CD14-positive monocyte (primary cell): ENCODE measurements around the gene NOM1. TPM values are rescaled to one million over a fixed set of nuclear protein-coding genes. Genes with fewer than 3 reads are reported as not detected.
A peak's percentile ranks its signal among the peaks of the same experiment; 100 is the strongest.

Experiments used
- DNase-seq, 3 donors: peaks; one replicate each; pipeline ENCODE4 v3.0.0-alpha.2; 2011 to 2022
- H2AFZ ChIP-seq: 2 replicates; pipeline ENCODE4 v1.6.0; 2012; ENCODE audit warnings: mild to moderate bottlenecking, low read depth, low read length, inconsistent platforms; ENCODE audit not compliant: insufficient read depth, poor library complexity, severe bottlenecking
- H3K27ac ChIP-seq, 2 donors: 1 replicate in 1 of 2; 2 replicates in 1 of 2; pipeline ENCODE4 v1.5.1; 2012 to 2013; ENCODE audit warnings: low read length in 2 of 2, control low read depth in 1 of 2, inconsistent platforms in 1 of 2, low read depth in 1 of 2, mild to moderate bottlenecking in 1 of 2
- H3K27me3 ChIP-seq, 2 donors: one replicate each; pipeline versions ENCODE4 v1.6.0 to v1.6.1; 2011 to 2013; ENCODE audit warnings: low read length in 2 of 2; ENCODE audit not compliant: control insufficient read depth in 2 of 2, insufficient read depth in 2 of 2
- H3K36me3 ChIP-seq, 2 donors: replicated peaks in 1 of 2; 1 replicate in 1 of 2; 2 replicates in 1 of 2; pipeline versions ENCODE4 v1.5.1 to v1.6.1; 2012 to 2013; ENCODE audit warnings: low read length in 2 of 2, control low read depth in 1 of 2, inconsistent platforms in 1 of 2, mild to moderate bottlenecking in 1 of 2; ENCODE audit not compliant: insufficient read depth in 2 of 2, control insufficient read depth in 1 of 2
- H3K4me1 ChIP-seq, 2 donors: 1 replicate in 1 of 2; 2 replicates in 1 of 2; pipeline versions ENCODE4 v1.5.1 to v1.6.1; 2012 to 2013; ENCODE audit warnings: low read length in 2 of 2, control low read depth in 1 of 2, inconsistent platforms in 1 of 2, mild to moderate bottlenecking in 1 of 2, moderate library complexity in 1 of 2; ENCODE audit not compliant: insufficient read depth in 2 of 2, control insufficient read depth in 1 of 2
- H3K4me2 ChIP-seq: replicated peaks from 2 replicates; pipeline ENCODE3; 2012; ENCODE audit warnings: low read length, moderate library complexity, mild to moderate bottlenecking; ENCODE audit not compliant: poor library complexity, severe bottlenecking; ENCODE audit errors: extremely low read depth
- H3K4me3 ChIP-seq, 3 experiments: fragments of 200-600 bp in 1 of 3; sonication (generic) in 1 of 3; replicated peaks in 1 of 3; 1 replicate in 2 of 3; 2 replicates in 1 of 3; pipeline ENCODE4 v1.5.1; 2011 to 2013; ENCODE audit warnings: low read length in 3 of 3, mild to moderate bottlenecking in 3 of 3, control low read depth in 2 of 3, low read depth in 2 of 3, inconsistent platforms in 1 of 3, moderate library complexity in 1 of 3
- H3K79me2 ChIP-seq: 2 replicates; pipeline ENCODE4 v1.6.0; 2012; ENCODE audit warnings: mild to moderate bottlenecking, control low read depth, inconsistent platforms, low read length, moderate library complexity; ENCODE audit not compliant: insufficient read depth
- H3K9ac ChIP-seq: 2 replicates; pipeline ENCODE4 v1.6.0; 2017; ENCODE audit warnings: low read length, mild to moderate bottlenecking; ENCODE audit not compliant: insufficient read depth, poor library complexity, severe bottlenecking
- H3K9me3 ChIP-seq, 2 donors: replicated peaks in 1 of 2; 1 replicate in 1 of 2; 2 replicates in 1 of 2; pipeline versions ENCODE4 v1.5.1 to v1.6.1; 2012 to 2013; ENCODE audit warnings: low read length in 2 of 2, control low read depth in 1 of 2; ENCODE audit not compliant: control insufficient read depth in 1 of 2, insufficient read depth in 1 of 2
- H4K20me1 ChIP-seq: 2 replicates; pipeline ENCODE4 v1.6.0; 2012; ENCODE audit warnings: mild to moderate bottlenecking, low read length, control low read depth, moderate library complexity; ENCODE audit not compliant: insufficient read depth
- H3K27ac Mint-ChIP-seq, 7 donors: one replicate each; pipeline ENCODE4 v1.8.0; 2020; ENCODE audit warnings: mild to moderate bottlenecking in 7 of 7, mixed read lengths in 7 of 7, moderate library complexity in 6 of 7, inconsistent platforms in 2 of 7
- H3K27me3 Mint-ChIP-seq, 3 donors: one replicate each; pipeline ENCODE4 v1.8.0; 2021 to 2022; ENCODE audit warnings: low read depth in 3 of 3, mild to moderate bottlenecking in 3 of 3, mixed read lengths in 3 of 3, moderate library complexity in 3 of 3, inconsistent platforms in 1 of 3
- H3K36me3 Mint-ChIP-seq, 2 donors: one replicate each; pipeline ENCODE4 v1.8.0; 2020; ENCODE audit warnings: mixed read lengths in 2 of 2, inconsistent platforms in 1 of 2, mild to moderate bottlenecking in 1 of 2
- H3K4me1 Mint-ChIP-seq: one replicate; pipeline ENCODE4 v1.8.0; 2020; ENCODE audit warnings: mild to moderate bottlenecking, mixed read lengths
- H3K4me3 Mint-ChIP-seq, 2 donors: one replicate each; pipeline ENCODE4 v1.8.0; 2020; ENCODE audit warnings: mild to moderate bottlenecking in 2 of 2, mixed read lengths in 2 of 2, moderate library complexity in 1 of 2
- H3K9me3 Mint-ChIP-seq, 7 donors: one replicate each; pipeline ENCODE4 v1.8.0; 2020 to 2022; ENCODE audit warnings: mixed read lengths in 7 of 7, mild to moderate bottlenecking in 6 of 7, moderate library complexity in 6 of 7, inconsistent platforms in 2 of 7
- CTCF ChIP-seq: fragments of 200-600 bp; IDR thresholded peaks from one replicate; pipeline ENCODE4 v1.8.0; 2022; ENCODE audit warnings: antibody characterized with exemption, mild to moderate bottlenecking
- WGBS: methylation state at CpG from one replicate; pipeline ENCODE4 v1.1.5; 2013; ENCODE audit warnings: missing lambda C conversion rate; ENCODE audit not compliant: insufficient coverage; 5-methylcytosine and 5-hydroxymethylcytosine counted together
- intact Hi-C, 2 donors: fragments of 100-400 bp; cut with micrococcal nuclease; formaldehyde crosslinking; loops; one replicate each; pipeline versions ENCODE4 v1.15.0 to v1.15.1; 2023
- polyA plus RNA-seq, 3 donors: library from polyadenylated mRNA; depleted of rRNA in 1 of 3; unstranded in 2 of 3; stranded (reverse) in 1 of 3; fragments of 300-500 nt in 2 of 3; fragments of >200 nt in 1 of 3; fragmentation: Illumina TruSeq in 2 of 3; gene quantifications; 1 replicate in 2 of 3; 2 replicates in 1 of 3; pipeline ENCODE4 v1.2.3, GENCODE V29; 2012 to 2021

The NOM1 gene
- polyA plus RNA-seq, 3 donors, result 0.89 to 11.5 (median 1.9) TPM

GRCh38 chr7:157017149-157017548, 67.6 kb downstream of the NOM1 start:
- Histone ChIP-seq H3K9me3 (peaks cover 0 to 44% of the 10 kb centered on the region in 2 donors), H4K20me1 (no peaks in the 10 kb centered on the region), H3K27me3 (peaks cover 68 to 97% of the 10 kb centered on the region in 2 donors), H3K79me2 (no peaks in the 10 kb centered on the region), H3K4me3 (no peak overlapping the region), H2AFZ (no peak overlapping the region), H3K4me2 (no peak overlapping the region), H3K9ac (no peak overlapping the region), H3K36me3 (no peaks in the 10 kb centered on the region), H3K4me1 (no peaks in the 10 kb centered on the region), H3K27ac (no peak overlapping the region)
- H3K9me3 Mint-ChIP-seq, result peaks cover 0 to 15% (median 0%) of the 10 kb centered on the region in 7 donors
- H3K27me3 Mint-ChIP-seq, result peaks cover 89 to 100% (median 92%) of the 10 kb centered on the region in 3 donors
- WGBS, result 8% methylated on average over 5 of the region's 11 CpGs
- H3K36me3 Mint-ChIP-seq, result no peaks in the 10 kb centered on the region
- no peak for TF ChIP-seq CTCF
- H3K4me3 Mint-ChIP-seq, result peak overlapping the region in 1 of 2 donors; percentile 77
- no peak for DNase-seq
- H3K27ac Mint-ChIP-seq, result no peak overlapping the region
- peaks cover 4% of the 10 kb centered on the region for H3K4me1 Mint-ChIP-seq
- intact Hi-C loops, result no loop called here

GRCh38 chr7:157017603-157018327, 68.3 kb downstream of the NOM1 start:
- no peak overlapping the region for H3K9ac ChIP-seq
- H4K20me1 ChIP-seq, result no peaks in the 10 kb centered on the region
- Mint-ChIP-seq H3K27ac (no peak overlapping the region), H3K9me3 (peaks cover 0 to 14% (median 0%) of the 10 kb centered on the region in 7 donors), H3K27me3 (peaks cover 89 to 100% (median 92%) of the 10 kb centered on the region in 3 donors), H3K4me3 (peak overlapping the region in 1 of 2 donors; percentile 77), H3K36me3 (peaks cover 0 to under 1% of the 10 kb centered on the region in 2 donors), H3K4me1 (peaks cover 4% of the 10 kb centered on the region)
- H3K4me2 ChIP-seq, result no peak overlapping the region
- H3K4me3 ChIP-seq, result no peak overlapping the region
- H3K27me3 ChIP-seq, result peaks cover 70 to 97% of the 10 kb centered on the region in 2 donors
- intact Hi-C loops, result no loop called here
- H3K4me1 ChIP-seq, result no peaks in the 10 kb centered on the region
- DNase-seq, result no peak
- TF ChIP-seq CTCF, result no peak
- peaks cover 0 to 50% of the 10 kb centered on the region in 2 donors for H3K9me3 ChIP-seq
- H3K36me3 ChIP-seq, result no peaks in the 10 kb centered on the region
- no peak overlapping the region for H2AFZ ChIP-seq
- H3K27ac ChIP-seq, result no peak overlapping the region
- H3K79me2 ChIP-seq, result no peaks in the 10 kb centered on the region
- 5% methylated on average over 37 of the region's 48 CpGs for WGBS
